Stimulated activated effector memory CD8-positive, alpha-beta T cell treated with anti-CD3 and anti-CD28 coated beads, Interleukin-12 subunit alpha, Interleukin-12 subunit beta, amount 100 ng/mL, for 72 hours (primary cell): ENCODE results near the gene VANGL2.
A peak's percentile ranks its signal among the peaks of the same experiment; 100 is the strongest.

Experiments
- ATAC-seq: fragments of 150-1000 bp; cut with Tn5 transposase; 2 replicates; pipeline ENCODE4 v1.10.0; 2021
- DNase-seq, 2 donors: peaks; one replicate each; pipeline ENCODE4 v3.0.0; 2021 to 2022; ENCODE audit warnings: low spot score in 2 of 2
- H3K27ac Mint-ChIP-seq: one replicate; pipeline ENCODE4 v1.8.0; 2022; ENCODE audit warnings: mild to moderate bottlenecking, mixed read lengths
- H3K36me3 Mint-ChIP-seq: one replicate; pipeline ENCODE4 v1.8.0; 2022; ENCODE audit warnings: mild to moderate bottlenecking, mixed read lengths
- H3K4me1 Mint-ChIP-seq: one replicate; pipeline ENCODE4 v1.8.0; 2022; ENCODE audit warnings: mixed read lengths
- H3K4me3 Mint-ChIP-seq: one replicate; pipeline ENCODE4 v1.8.0; 2022; ENCODE audit warnings: mild to moderate bottlenecking, mixed read lengths
- H3K9me3 Mint-ChIP-seq: one replicate; pipeline ENCODE4 v1.8.0; 2022; ENCODE audit warnings: mixed read lengths

VANGL2 gene

GRCh38 chr1:160408864-160409263 lies 8.5 kb downstream of the VANGL2 start:
- Mint-ChIP-seq H3K4me3 (no peak overlapping the region), H3K9me3 (no peaks in the 10 kb centered on the region), H3K27ac (no peak overlapping the region), H3K4me1 (no peaks in the 10 kb centered on the region), H3K36me3 (no peaks in the 10 kb centered on the region)
- ATAC-seq (no peak), DNase-seq (no peak)

- no peak overlapping the region for H3K27ac Mint-ChIP-seq
- ATAC-seq, result no peak
Observed at GRCh38 chr1:160409486-160409885, 9.1 kb downstream of the VANGL2 start.

GRCh38 chr1:160410406-160411005 lies 10.1 kb downstream of the VANGL2 start:
- H3K4me1 Mint-ChIP-seq, result no peaks in the 10 kb centered on the region
- H3K27ac Mint-ChIP-seq, result no peak overlapping the region
- no peak overlapping the region for H3K4me3 Mint-ChIP-seq
- ATAC-seq (no peak), DNase-seq (no peak)
- H3K9me3 Mint-ChIP-seq, result no peaks in the 10 kb centered on the region
- H3K36me3 Mint-ChIP-seq, result no peaks in the 10 kb centered on the region

More at GRCh38 chr1:160409486-160409885, 9.1 kb downstream of the VANGL2 start:
- Mint-ChIP-seq H3K9me3 (no peaks in the 10 kb centered on the region), H3K36me3 (no peaks in the 10 kb centered on the region), H3K4me1 (no peaks in the 10 kb centered on the region), H3K4me3 (no peak overlapping the region)
- DNase-seq, result no peak

- no peaks in the 10 kb centered on the region for H3K36me3 Mint-ChIP-seq
- DNase-seq (no peak), ATAC-seq (no peak)
- H3K9me3 Mint-ChIP-seq, result no peaks in the 10 kb centered on the region
- H3K4me3 Mint-ChIP-seq, result no peak overlapping the region
- H3K4me1 Mint-ChIP-seq, result no peaks in the 10 kb centered on the region
- H3K27ac Mint-ChIP-seq, result no peak overlapping the region
Observed at GRCh38 chr1:160411271-160412027, 11.1 kb downstream of the VANGL2 start.

- no peaks in the 10 kb centered on the region for H3K9me3 Mint-ChIP-seq
- H3K4me1 Mint-ChIP-seq, result no peaks in the 10 kb centered on the region
- no peak overlapping the region for H3K27ac Mint-ChIP-seq
- H3K36me3 Mint-ChIP-seq, result no peaks in the 10 kb centered on the region
- DNase-seq, result no peak
- no peak for ATAC-seq
- no peak overlapping the region for H3K4me3 Mint-ChIP-seq
Observed at GRCh38 chr1:160412028-160412362, 11.6 kb downstream of the VANGL2 start.

- H3K9me3 Mint-ChIP-seq, result no peaks in the 10 kb centered on the region
- no peak for ATAC-seq
- no peak for DNase-seq
- H3K27ac Mint-ChIP-seq, result peak overlapping the region; percentile 1
- no peak overlapping the region for H3K4me3 Mint-ChIP-seq
- H3K4me1 Mint-ChIP-seq, result no peaks in the 10 kb centered on the region
- no peaks in the 10 kb centered on the region for H3K36me3 Mint-ChIP-seq
Observed at GRCh38 chr1:160413716-160414115, 13.4 kb downstream of the VANGL2 start.

GRCh38 chr1:160414881-160415280 lies 14.5 kb downstream of the VANGL2 start:
- H3K27ac Mint-ChIP-seq, result no peak overlapping the region
- DNase-seq, result no peak

GRCh38 chr1:160415696-160416290 lies 15.4 kb downstream of the VANGL2 start:
- ATAC-seq (no peak), DNase-seq (no peak)
- Mint-ChIP-seq H3K9me3 (no peaks in the 10 kb centered on the region), H3K27ac (no peak overlapping the region), H3K4me3 (no peak overlapping the region), H3K4me1 (no peaks in the 10 kb centered on the region), H3K36me3 (no peaks in the 10 kb centered on the region)

More at GRCh38 chr1:160414881-160415280, 14.5 kb downstream of the VANGL2 start:
- H3K4me3 Mint-ChIP-seq, result no peak overlapping the region
- no peaks in the 10 kb centered on the region for H3K36me3 Mint-ChIP-seq
- H3K4me1 Mint-ChIP-seq, result no peaks in the 10 kb centered on the region
- ATAC-seq, result no peak
- no peaks in the 10 kb centered on the region for H3K9me3 Mint-ChIP-seq

- Mint-ChIP-seq H3K4me1 (no peaks in the 10 kb centered on the region), H3K27ac (no peak overlapping the region), H3K36me3 (no peaks in the 10 kb centered on the region), H3K4me3 (no peak overlapping the region), H3K9me3 (no peaks in the 10 kb centered on the region)
- DNase-seq (no peak), ATAC-seq (no peak)
Observed at GRCh38 chr1:160416369-160416768, 16.0 kb downstream of the VANGL2 start.

- Mint-ChIP-seq H3K9me3 (no peaks in the 10 kb centered on the region), H3K4me3 (no peak overlapping the region), H3K27ac (no peak overlapping the region), H3K36me3 (no peaks in the 10 kb centered on the region), H3K4me1 (no peaks in the 10 kb centered on the region)
- DNase-seq, result no peak
- ATAC-seq, result no peak
Observed at GRCh38 chr1:160418483-160418882, 18.1 kb downstream of the VANGL2 start.

GRCh38 chr1:160419150-160419837 lies 18.9 kb downstream of the VANGL2 start:
- H3K4me3 Mint-ChIP-seq, result no peak overlapping the region
- DNase-seq (no peak), ATAC-seq (no peak)
- no peaks in the 10 kb centered on the region for H3K9me3 Mint-ChIP-seq
- H3K36me3 Mint-ChIP-seq, result no peaks in the 10 kb centered on the region
- H3K4me1 Mint-ChIP-seq, result no peaks in the 10 kb centered on the region
- peak overlapping the region; percentile 13 for H3K27ac Mint-ChIP-seq

GRCh38 chr1:160419838-160420169 lies 19.4 kb downstream of the VANGL2 start:
- Mint-ChIP-seq H3K9me3 (no peaks in the 10 kb centered on the region), H3K4me1 (no peaks in the 10 kb centered on the region), H3K36me3 (no peaks in the 10 kb centered on the region), H3K4me3 (no peak overlapping the region), H3K27ac (peak overlapping the region; percentile 13)
- ATAC-seq (no peak), DNase-seq (no peak)

GRCh38 chr1:160420881-160421842 lies 20.8 kb downstream of the VANGL2 start:
- Mint-ChIP-seq H3K36me3 (no peaks in the 10 kb centered on the region), H3K4me1 (no peaks in the 10 kb centered on the region), H3K27ac (no peak overlapping the region)

GRCh38 chr1:160421881-160422280 lies 21.5 kb downstream of the VANGL2 start:
- Mint-ChIP-seq H3K4me1 (no peaks in the 10 kb centered on the region), H3K27ac (no peak overlapping the region), H3K9me3 (no peaks in the 10 kb centered on the region), H3K4me3 (no peak overlapping the region), H3K36me3 (no peaks in the 10 kb centered on the region)
- DNase-seq (no peak), ATAC-seq (no peak)

More at GRCh38 chr1:160420881-160421842, 20.8 kb downstream of the VANGL2 start:
- ATAC-seq (no peak), DNase-seq (no peak)
- H3K4me3 Mint-ChIP-seq, result no peak overlapping the region
- no peaks in the 10 kb centered on the region for H3K9me3 Mint-ChIP-seq

- ATAC-seq (no peak), DNase-seq (no peak)
- H3K27ac Mint-ChIP-seq, result no peak overlapping the region
- H3K36me3 Mint-ChIP-seq, result no peaks in the 10 kb centered on the region
- no peaks in the 10 kb centered on the region for H3K9me3 Mint-ChIP-seq
- H3K4me3 Mint-ChIP-seq, result no peak overlapping the region
- peaks cover 15% of the 10 kb centered on the region for H3K4me1 Mint-ChIP-seq
Observed at GRCh38 chr1:160423966-160424365, 23.6 kb downstream of the VANGL2 start.
